Prostate gland (tissue), 2 donors: ENCODE results near the gene LPCAT1. TPM values are rescaled to one million over a fixed set of nuclear protein-coding genes. Genes with fewer than 3 reads are reported as not detected.

Experiments used
- DNase-seq: peaks from one replicate; pipeline ENCODE4 v3.0.0-alpha.2; 2019; ENCODE audit warnings: low spot score
- H3K27ac ChIP-seq, 2 donors: fragments of 200-600 bp; sonication (generic); 2 replicates each; pipeline ENCODE4 v1.5.1; 2017 to 2019
- H3K27me3 ChIP-seq: fragments of 200-600 bp; sonication (generic); replicated peaks from 2 replicates; pipeline ENCODE4 v1.5.1; 2019; ENCODE audit not compliant: insufficient read depth
- H3K36me3 ChIP-seq, 2 donors: fragments of 200-600 bp; sonication (generic); 1 replicate in 1 of 2; 2 replicates in 1 of 2; pipeline versions ENCODE4 v1.5.1 to v1.8.1; 2017 to 2019
- H3K4me1 ChIP-seq: fragments of 200-600 bp; sonication (generic); replicated peaks from 2 replicates; pipeline ENCODE4 v1.5.1; 2019
- H3K4me3 ChIP-seq, 2 donors: fragments of 200-600 bp; sonication (generic); 2 replicates each; pipeline ENCODE4 v1.5.1; 2017 to 2019
- H3K9me3 ChIP-seq: fragments of 200-600 bp; sonication (generic); 2 replicates; pipeline ENCODE4 v1.5.1; 2017
- POLR2A ChIP-seq: fragments of 450-650 bp; IDR thresholded peaks from one replicate; pipeline ENCODE4 v1.6.1; 2016; ENCODE audit warnings: antibody characterized with exemption, mild to moderate bottlenecking
- POLR2AphosphoS5 ChIP-seq: sonication (generic); formaldehyde crosslinking; IDR thresholded peaks from one replicate; pipeline ENCODE4 v1.6.1; 2017; ENCODE audit warnings: antibody characterized with exemption
- WGBS: methylation state at CpG from one replicate; pipeline ENCODE4 v1.1.5; 2018; 5-methylcytosine and 5-hydroxymethylcytosine counted together
- intact Hi-C: fragments of 100-400 bp; cut with DNase I; formaldehyde crosslinking; loops from one replicate; pipeline ENCODE4 v1.14.2; 2022
- total RNA-seq, 2 donors: library from RNA; depleted of rRNA; stranded (reverse); fragments of >200 nt; gene quantifications; one replicate each; pipeline ENCODE4 v1.1.0, GENCODE V29; 2016
- TF ChIP-seq, protein P1 (sequence below), 4 experiments: fragments of 200-600 bp in 2 of 4; fragments of 450-650 bp in 2 of 4; sonication (generic) in 2 of 4; IDR thresholded peaks; 1 replicate in 3 of 4; 2 replicates in 1 of 4; pipeline ENCODE4 v1.5.1; 2016 to 2019; ENCODE audit warnings: antibody characterized with exemption in 4 of 4, mild to moderate bottlenecking in 2 of 4, moderate library complexity in 2 of 4

The LPCAT1 gene
- total RNA-seq, 2 donors from 2014 or later, result 22.6 to 23.9 TPM

DNA sequence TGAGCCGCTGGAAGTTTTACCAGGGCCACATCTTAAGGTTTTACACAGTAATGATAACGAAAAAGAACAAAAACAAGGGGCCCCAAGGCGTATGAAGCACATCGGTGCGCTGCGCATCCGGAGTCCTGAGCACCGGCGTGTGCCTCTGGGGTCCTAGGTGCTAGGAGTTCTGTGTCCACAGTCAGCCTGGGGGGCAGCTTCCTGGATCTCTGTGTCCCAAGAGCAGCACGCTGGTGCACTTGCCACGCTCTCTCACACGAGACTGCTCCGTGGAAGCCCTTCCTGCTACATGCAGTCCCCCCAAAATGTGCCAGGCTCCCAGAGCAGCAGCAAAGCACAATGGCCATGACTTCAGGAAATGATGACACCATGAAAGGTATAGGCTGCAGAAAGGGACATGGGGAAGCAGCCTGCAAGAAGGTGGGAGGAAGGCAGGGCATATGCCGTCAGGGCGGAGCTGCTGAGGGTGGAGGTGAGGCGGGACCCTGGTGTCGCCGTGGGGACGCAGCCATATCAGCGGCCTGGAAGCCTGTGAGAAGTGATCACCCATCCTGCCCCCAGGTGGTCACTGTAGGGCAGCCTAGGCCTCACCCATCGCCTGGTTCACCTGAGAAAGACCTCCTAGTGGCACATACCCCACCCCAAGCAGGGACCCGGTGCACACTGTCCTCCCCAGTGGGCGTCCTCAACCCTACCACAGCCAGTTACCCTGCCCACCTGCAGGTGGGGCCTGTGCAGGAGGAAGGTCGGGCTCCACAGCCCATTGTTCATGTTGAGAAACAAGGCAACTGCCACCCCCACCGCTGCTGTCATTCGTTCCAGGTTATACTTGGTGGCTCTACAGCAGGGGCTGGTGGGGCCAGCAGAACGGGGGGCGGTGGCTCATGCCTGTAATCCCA is 54.9 kb downstream of the LPCAT1 start:
- intact Hi-C loops, result no loop called here
- Histone ChIP-seq H3K4me1 (no peaks in the 10 kb centered on the region), H3K9me3 (no peaks in the 10 kb centered on the region), H3K27me3 (no peaks in the 10 kb centered on the region), H3K36me3 (no peaks in the 10 kb centered on the region), H3K27ac (no peak overlapping the region), H3K4me3 (no peak overlapping the region)
- WGBS, result 92% methylated on average over 28 of the region's 28 CpGs
- no peak for DNase-seq
- TF ChIP-seq POLR2AphosphoS5 (no peak), POLR2A (no peak)
- TF ChIP-seq, protein P1, sequence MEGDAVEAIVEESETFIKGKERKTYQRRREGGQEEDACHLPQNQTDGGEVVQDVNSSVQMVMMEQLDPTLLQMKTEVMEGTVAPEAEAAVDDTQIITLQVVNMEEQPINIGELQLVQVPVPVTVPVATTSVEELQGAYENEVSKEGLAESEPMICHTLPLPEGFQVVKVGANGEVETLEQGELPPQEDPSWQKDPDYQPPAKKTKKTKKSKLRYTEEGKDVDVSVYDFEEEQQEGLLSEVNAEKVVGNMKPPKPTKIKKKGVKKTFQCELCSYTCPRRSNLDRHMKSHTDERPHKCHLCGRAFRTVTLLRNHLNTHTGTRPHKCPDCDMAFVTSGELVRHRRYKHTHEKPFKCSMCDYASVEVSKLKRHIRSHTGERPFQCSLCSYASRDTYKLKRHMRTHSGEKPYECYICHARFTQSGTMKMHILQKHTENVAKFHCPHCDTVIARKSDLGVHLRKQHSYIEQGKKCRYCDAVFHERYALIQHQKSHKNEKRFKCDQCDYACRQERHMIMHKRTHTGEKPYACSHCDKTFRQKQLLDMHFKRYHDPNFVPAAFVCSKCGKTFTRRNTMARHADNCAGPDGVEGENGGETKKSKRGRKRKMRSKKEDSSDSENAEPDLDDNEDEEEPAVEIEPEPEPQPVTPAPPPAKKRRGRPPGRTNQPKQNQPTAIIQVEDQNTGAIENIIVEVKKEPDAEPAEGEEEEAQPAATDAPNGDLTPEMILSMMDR (IDR thresholded peaks at IDR 0.05), result no peak

DNA sequence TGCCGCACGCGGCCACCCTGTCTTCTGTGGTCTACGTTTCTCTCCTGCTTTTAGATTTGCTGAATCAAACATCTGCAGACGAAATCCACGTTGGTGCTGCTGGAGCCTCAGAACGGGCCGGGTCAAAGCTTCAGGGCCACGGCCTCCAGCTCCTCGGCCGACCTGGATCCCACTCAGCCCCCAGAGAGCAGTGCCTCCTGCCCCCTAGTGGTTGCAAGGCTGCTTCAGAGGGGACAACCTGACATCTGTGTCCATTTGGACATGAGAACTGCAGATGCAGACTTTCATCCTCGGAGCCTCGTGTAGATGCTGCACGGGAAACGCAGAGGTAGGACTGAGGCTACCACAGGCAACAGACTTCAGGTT is 55.5 kb downstream of the LPCAT1 start:
- no peak for TF ChIP-seq POLR2AphosphoS5
- TF ChIP-seq, protein P1 (IDR thresholded peaks at IDR 0.05), result peak in 3 of 4 experiments; percentile 28 to 52 (median 38)
- no peak overlapping the region for H3K4me3 ChIP-seq
- intact Hi-C loops, result no loop called here
- H3K36me3 ChIP-seq, result peaks cover 0 to 2% of the 10 kb centered on the region in 2 donors
- H3K9me3 ChIP-seq, result no peaks in the 10 kb centered on the region
- no peaks in the 10 kb centered on the region for H3K27me3 ChIP-seq
- no peak overlapping the region for H3K27ac ChIP-seq
- DNase-seq, result no peak
- H3K4me1 ChIP-seq, result no peaks in the 10 kb centered on the region
- 68% methylated on average over 15 of the region's 15 CpGs for WGBS

DNA sequence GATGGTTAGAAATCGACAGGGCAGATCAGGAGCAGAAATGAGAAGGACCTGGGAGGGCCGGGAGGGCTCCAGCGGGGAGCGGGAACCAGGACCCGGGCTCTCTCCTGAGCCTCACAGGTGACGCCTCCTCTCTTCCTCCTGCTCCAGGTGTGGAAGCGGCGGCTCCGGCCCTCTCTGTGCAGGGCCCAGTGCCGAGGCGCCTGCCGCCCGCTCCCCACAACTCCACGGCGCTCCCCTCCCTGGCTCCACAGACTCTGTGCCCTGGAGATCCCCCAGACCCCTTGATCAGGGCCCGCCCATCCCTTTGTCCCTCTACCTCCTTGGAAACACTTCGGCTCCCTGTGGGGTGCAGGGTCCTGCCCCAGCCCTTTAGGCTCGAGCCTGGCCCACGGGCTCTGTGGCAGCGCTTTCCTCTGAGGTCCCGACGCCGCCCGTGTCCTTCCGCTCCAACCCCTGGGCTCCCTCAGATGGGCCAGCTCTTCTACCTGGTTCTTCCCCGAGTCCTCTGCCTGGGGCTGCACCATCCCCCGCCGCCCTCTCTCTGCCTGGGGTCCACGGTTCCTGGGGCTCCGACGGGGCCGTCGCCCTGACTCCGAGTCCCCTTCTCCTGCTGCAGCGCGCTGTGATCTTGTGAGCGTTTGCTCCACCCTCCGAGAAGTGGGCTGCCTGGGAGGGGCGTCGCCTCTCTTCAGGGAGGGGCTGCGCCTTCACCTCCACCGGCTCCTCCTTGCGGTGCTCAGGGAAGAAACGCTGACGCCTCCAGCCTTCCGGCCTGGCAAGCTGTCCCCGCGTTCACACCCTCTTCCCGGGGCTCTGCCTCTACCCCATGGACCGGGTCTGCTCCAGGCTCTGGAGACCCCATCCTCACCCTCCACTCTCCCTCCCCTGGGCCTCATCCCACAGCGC is 56.2 kb downstream of the LPCAT1 start:
- H3K4me1 ChIP-seq, result no peaks in the 10 kb centered on the region
- 93% methylated on average over 51 of the region's 51 CpGs for WGBS
- no peak overlapping the region for H3K4me3 ChIP-seq
- intact Hi-C loops, result no loop called here
- H3K9me3 ChIP-seq, result no peaks in the 10 kb centered on the region
- H3K27me3 ChIP-seq, result no peaks in the 10 kb centered on the region
- H3K27ac ChIP-seq, result no peak overlapping the region
- TF ChIP-seq POLR2A (no peak), POLR2AphosphoS5 (no peak)
- TF ChIP-seq, protein P1 (IDR thresholded peaks at IDR 0.05), result no peak
- peaks cover 0 to 6% of the 10 kb centered on the region in 2 donors for H3K36me3 ChIP-seq
- DNase-seq, result no peak

DNA sequence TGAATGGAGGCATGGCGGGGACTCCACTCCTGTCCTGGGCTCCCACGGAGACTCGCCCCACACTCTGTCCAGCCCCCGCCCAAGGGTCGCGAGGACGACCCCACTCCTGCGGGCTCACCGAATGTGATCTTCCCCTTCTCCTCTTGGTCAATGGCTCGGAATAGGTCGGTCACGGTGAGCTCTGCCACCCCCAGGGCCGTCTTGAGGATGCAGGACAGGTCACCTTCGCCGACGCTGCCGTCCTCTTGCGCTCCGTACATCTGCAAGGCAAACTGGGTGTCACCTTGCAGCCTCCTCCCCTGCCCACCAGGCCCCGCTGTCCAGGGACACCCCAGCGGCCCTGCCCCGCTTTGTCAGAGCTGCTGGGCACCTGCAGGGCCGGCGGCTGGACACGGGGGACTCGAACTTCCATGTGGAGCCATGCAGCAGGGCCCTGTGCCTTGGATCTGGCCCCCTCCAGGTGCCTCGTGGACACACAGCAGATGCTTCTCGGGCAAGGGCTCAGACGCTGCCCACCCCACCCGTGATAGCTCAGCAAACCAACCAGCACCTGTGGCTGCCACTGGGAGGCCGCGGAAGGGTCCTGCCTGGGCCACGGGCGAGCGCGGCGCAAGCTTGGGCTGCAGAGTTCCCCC is 57.0 kb downstream of the LPCAT1 start:
- no peak for DNase-seq
- WGBS, result 97% methylated on average over 36 of the region's 37 CpGs
- Histone ChIP-seq H3K9me3 (no peaks in the 10 kb centered on the region), H3K4me3 (no peak overlapping the region), H3K36me3 (peaks cover 0 to 6% of the 10 kb centered on the region in 2 donors), H3K27me3 (no peaks in the 10 kb centered on the region), H3K4me1 (no peaks in the 10 kb centered on the region), H3K27ac (no peak overlapping the region)
- intact Hi-C loops, result no loop called here
- no peak for TF ChIP-seq POLR2AphosphoS5
- TF ChIP-seq, protein P1 (IDR thresholded peaks at IDR 0.05), result no peak
- TF ChIP-seq POLR2A, result no peak
